Stimulated activated CD4-positive, alpha-beta T cell treated with anti-CD3 and anti-CD28 coated beads, Interleukin-1b, Interleukin-23, amount 100 ng/mL, for 1 hour (primary cell): ENCODE measurements around the gene CRTC1.

Source experiments
- DNase-seq, 2 donors: peaks; one replicate each; pipeline ENCODE4 v3.0.0-alpha.2; 2020; ENCODE audit warnings: low read depth in 2 of 2

CRTC1 gene

GRCh38 chr19:18745012-18745735 lies 61.7 kb downstream of the CRTC1 start:
- no peak for DNase-seq

- no peak for DNase-seq
Observed at GRCh38 chr19:18745931-18746330, 62.5 kb downstream of the CRTC1 start.

- DNase-seq, result no peak
Observed at GRCh38 chr19:18746401-18747325, 63.2 kb downstream of the CRTC1 start.

- DNase-seq, result no peak
Observed at GRCh38 chr19:18749362-18750231, 66.1 kb downstream of the CRTC1 start.

GRCh38 chr19:18750295-18750970 lies 67.0 kb downstream of the CRTC1 start:
- DNase-seq, result no peak

- no peak for DNase-seq
Observed at GRCh38 chr19:18751571-18751970, 68.1 kb downstream of the CRTC1 start.

GRCh38 chr19:18754501-18754900 lies 71.0 kb downstream of the CRTC1 start:
- DNase-seq, result no peak

- no peak for DNase-seq
Observed at GRCh38 chr19:18756896-18757295, 73.4 kb downstream of the CRTC1 start.

- DNase-seq, result no peak
Observed at GRCh38 chr19:18759304-18759994, 76.0 kb downstream of the CRTC1 start.

GRCh38 chr19:18759995-18760426 lies 76.5 kb downstream of the CRTC1 start:
- no peak for DNase-seq

GRCh38 chr19:18760440-18761383 lies 77.2 kb downstream of the CRTC1 start:
- no peak for DNase-seq

- DNase-seq, result no peak
Observed at GRCh38 chr19:18761531-18762110, 78.1 kb downstream of the CRTC1 start.

GRCh38 chr19:18762125-18763023 lies 78.9 kb downstream of the CRTC1 start:
- DNase-seq, result no peak

- no peak for DNase-seq
Observed at GRCh38 chr19:18763674-18764590, 80.5 kb downstream of the CRTC1 start.

- DNase-seq, result no peak
Observed at GRCh38 chr19:18764591-18765051, 81.1 kb downstream of the CRTC1 start.

GRCh38 chr19:18765224-18765623 lies 81.7 kb downstream of the CRTC1 start:
- DNase-seq, result no peak
